Loucy (cell line): ENCODE data around the gene UBTD1.
"Not testable (repeated sequence)": the region's sequence is repeated elsewhere in the genome, so short reads cannot be mapped to it uniquely, and the experiment has no call there.

Source experiments
- H2AFZ ChIP-seq: fragments of 200-600 bp; sonication (generic); 2 replicates; pipeline ENCODE4 v1.6.0; 2016; ENCODE audit warnings: antibody characterized with exemption, mild to moderate bottlenecking, low read length, moderate library complexity
- H3F3A ChIP-seq: fragments of 200-600 bp; 2 replicates; pipeline ENCODE4 v1.6.0; 2016; ENCODE audit warnings: antibody characterized with exemption, low read depth, mild to moderate bottlenecking
- H3K27me3 ChIP-seq: fragments of 200-600 bp; sonication (generic); 2 replicates; pipeline ENCODE4 v1.6.1; 2014; ENCODE audit warnings: low read length, mild to moderate bottlenecking; ENCODE audit not compliant: insufficient read depth, poor library complexity, severe bottlenecking
- H3K36me3 ChIP-seq: fragments of 200-600 bp; sonication (generic); 2 replicates; pipeline ENCODE4 v1.6.1; 2016; ENCODE audit warnings: low read length; ENCODE audit not compliant: insufficient read depth
- H3K4me1 ChIP-seq: fragments of 200-600 bp; sonication (generic); 2 replicates; pipeline ENCODE4 v1.5.1; 2014; ENCODE audit warnings: low read length, mild to moderate bottlenecking; ENCODE audit not compliant: insufficient read depth, poor library complexity, severe bottlenecking
- H3K4me2 ChIP-seq: fragments of 200-600 bp; sonication (generic); 2 replicates; pipeline ENCODE4 v1.6.0; 2014; ENCODE audit warnings: antibody characterized with exemption, low read length, low read depth, mild to moderate bottlenecking; ENCODE audit not compliant: poor library complexity, severe bottlenecking
- H3K4me3 ChIP-seq: fragments of 200-600 bp; sonication (generic); 2 replicates; pipeline ENCODE4 v1.5.1; 2014; ENCODE audit warnings: low read length, mild to moderate bottlenecking, mixed read lengths; ENCODE audit not compliant: poor library complexity, severe bottlenecking
- H3K79me2 ChIP-seq: fragments of 200-600 bp; sonication (generic); 2 replicates; pipeline ENCODE4 v1.6.1; 2014; ENCODE audit warnings: low read length; ENCODE audit not compliant: insufficient read depth
- H3K9ac ChIP-seq: fragments of 200-600 bp; sonication (generic); 2 replicates; pipeline ENCODE4 v1.6.0; 2014; ENCODE audit warnings: mild to moderate bottlenecking, low read depth, low read length, moderate library complexity; ENCODE audit not compliant: poor library complexity, severe bottlenecking
- H3K9me2 ChIP-seq: fragments of 200-600 bp; sonication (generic); replicated peaks from 2 replicates; pipeline ENCODE4 v1.6.1; 2016; ENCODE audit warnings: low read depth, low read length, mixed read lengths
- H3K9me3 ChIP-seq: fragments of 200-600 bp; sonication (generic); 2 replicates; pipeline ENCODE4 v1.6.1; 2014; ENCODE audit warnings: mild to moderate bottlenecking, antibody characterized with exemption, low read length, low read depth; ENCODE audit not compliant: insufficient read depth
- H4K20me1 ChIP-seq: fragments of 200-600 bp; sonication (generic); 2 replicates; pipeline ENCODE4 v1.6.0; 2014; ENCODE audit warnings: antibody characterized with exemption, low read length, mild to moderate bottlenecking; ENCODE audit not compliant: insufficient read depth, poor library complexity, severe bottlenecking
- CTCF ChIP-seq: fragments of 200-600 bp; sonication (generic); conservative IDR thresholded peaks from 2 replicates; pipeline ENCODE4 v1.5.1; 2014; ENCODE audit warnings: mild to moderate bottlenecking, antibody characterized with exemption, low read length
- EZH2phosphoT487 ChIP-seq: fragments of 200-600 bp; IDR thresholded peaks from 2 replicates; pipeline ENCODE4 v1.6.1; 2018; ENCODE audit warnings: antibody characterized with exemption, mild to moderate bottlenecking, moderate library complexity, borderline replicate concordance

The UBTD1 gene

DNA sequence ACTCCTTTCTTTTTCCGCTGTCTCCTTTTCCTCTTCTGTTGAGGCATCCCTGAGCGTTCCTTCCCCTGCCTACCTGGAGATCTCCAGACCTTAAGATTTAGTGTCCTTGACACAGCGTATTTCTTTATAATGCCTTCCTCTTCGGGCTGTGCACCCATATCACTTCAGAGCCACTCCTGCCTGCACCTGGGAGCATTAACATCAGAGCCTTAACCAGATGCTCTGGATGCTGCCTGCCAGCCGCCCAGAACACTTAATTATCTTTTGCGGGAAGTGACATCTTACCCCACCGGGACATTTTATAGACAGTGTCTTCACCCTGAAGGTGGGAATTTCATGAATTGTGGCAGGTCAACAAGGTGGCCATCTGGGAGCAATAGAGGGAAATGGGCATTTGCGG lies 24.2 kb downstream of the UBTD1 start:
- H3K79me2 ChIP-seq: no peaks in the 10 kb centered on the region
- H3K9me3 ChIP-seq: no peaks in the 10 kb centered on the region
- H3K4me2 ChIP-seq: no peak overlapping the region
- no peak overlapping the region for H3K9ac ChIP-seq
- no peaks in the 10 kb centered on the region for H3K36me3 ChIP-seq
- H3K9me2 ChIP-seq: no peaks in the 10 kb centered on the region
- H2AFZ ChIP-seq: no peak overlapping the region
- H3K4me3 ChIP-seq: no peak overlapping the region
- H4K20me1 ChIP-seq: no peaks in the 10 kb centered on the region
- TF ChIP-seq EZH2phosphoT487 (no peak), CTCF (no peak)
- no peaks in the 10 kb centered on the region for H3K27me3 ChIP-seq
- no peaks in the 10 kb centered on the region for H3F3A ChIP-seq
- H3K4me1 ChIP-seq: no peaks in the 10 kb centered on the region

DNA sequence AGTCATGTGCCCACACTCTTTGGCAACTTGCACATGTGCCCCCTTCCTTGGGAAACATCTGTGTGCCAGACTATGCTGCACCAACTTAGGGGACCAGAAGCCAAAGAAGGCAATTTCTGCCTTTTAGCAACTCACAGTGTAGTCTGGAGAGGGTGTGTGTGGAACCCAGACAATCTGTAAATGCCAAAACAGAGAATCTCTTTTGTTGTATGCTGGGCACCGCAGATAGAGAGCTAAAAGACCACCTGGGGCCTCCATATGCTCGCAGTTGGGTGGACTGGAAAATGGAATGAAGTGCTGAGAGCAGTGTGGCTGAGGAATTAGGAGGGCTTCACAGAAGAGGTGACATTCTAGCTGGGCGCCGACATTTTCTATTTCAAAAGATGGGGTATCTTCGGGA lies 26.4 kb downstream of the UBTD1 start:
- no peak overlapping the region for H3K4me3 ChIP-seq
- H3K4me2 ChIP-seq: no peak overlapping the region
- no peaks in the 10 kb centered on the region for H3K36me3 ChIP-seq
- H4K20me1 ChIP-seq: no peaks in the 10 kb centered on the region
- no peak overlapping the region for H2AFZ ChIP-seq
- no peaks in the 10 kb centered on the region for H3K79me2 ChIP-seq
- no peaks in the 10 kb centered on the region for H3K27me3 ChIP-seq
- H3K9ac ChIP-seq: no peak overlapping the region
- no peaks in the 10 kb centered on the region for H3K4me1 ChIP-seq
- TF ChIP-seq CTCF: no peak
- TF ChIP-seq EZH2phosphoT487: no peak
- no peaks in the 10 kb centered on the region for H3F3A ChIP-seq
- H3K9me2 ChIP-seq: no peaks in the 10 kb centered on the region
- no peaks in the 10 kb centered on the region for H3K9me3 ChIP-seq

DNA sequence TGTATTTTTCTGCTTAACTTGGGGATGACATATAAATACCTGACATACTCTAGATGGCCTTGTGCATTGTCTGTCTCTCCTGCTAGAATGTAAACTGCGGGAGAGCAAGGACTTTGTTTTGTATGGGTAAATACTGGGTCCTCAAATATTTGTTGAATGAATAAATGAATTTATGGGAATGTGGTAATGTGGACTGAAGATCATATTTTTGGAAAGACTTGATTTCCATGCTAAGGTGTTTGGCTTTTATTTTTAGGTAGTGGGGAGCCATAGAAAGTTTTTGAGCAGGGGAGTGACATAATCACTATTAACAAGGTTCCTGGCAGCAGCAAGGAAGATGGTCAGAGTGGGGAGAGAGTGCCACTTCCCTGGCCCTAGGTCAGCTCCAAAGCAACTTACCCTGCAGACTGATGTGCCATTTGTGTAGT lies 27.0 kb downstream of the UBTD1 start:
- Histone ChIP-seq H3K4me3 (no peak overlapping the region), H3K9me3 (no peaks in the 10 kb centered on the region), H4K20me1 (no peaks in the 10 kb centered on the region), H3K4me2 (no peak overlapping the region), H3K27me3 (no peaks in the 10 kb centered on the region), H2AFZ (no peak overlapping the region), H3K79me2 (no peaks in the 10 kb centered on the region), H3K9ac (no peak overlapping the region), H3K36me3 (no peaks in the 10 kb centered on the region), H3K4me1 (no peaks in the 10 kb centered on the region), H3K9me2 (no peaks in the 10 kb centered on the region), H3F3A (no peaks in the 10 kb centered on the region)
- no peak for TF ChIP-seq EZH2phosphoT487
- no peak for TF ChIP-seq CTCF

- not testable (repeated sequence) for H3K9ac ChIP-seq, H3K79me2 ChIP-seq, H3K4me1 ChIP-seq, H3F3A ChIP-seq, H3K9me2 ChIP-seq, H3K4me2 ChIP-seq, H3K27me3 ChIP-seq, H3K36me3 ChIP-seq, H3K4me3 ChIP-seq, H4K20me1 ChIP-seq, H2AFZ ChIP-seq, H3K9me3 ChIP-seq
These were observed 30.2 kb downstream of the UBTD1 start for GRCh38 chr10:97528876-97529275.
